Keratinocyte (primary cell): ENCODE results near the gene ARID1B. TPM values are rescaled to one million over a fixed set of nuclear protein-coding genes. Genes with fewer than 3 reads are reported as not detected.

ENCODE experiments used
- DNase-seq: peaks from one replicate; pipeline ENCODE4 v3.0.0-alpha.2; 2011; ENCODE audit warnings: low read depth, missing footprints, low spot score
- FAIRE-seq: peaks from 2 replicates; lab custom pipeline; 2011; peaks lifted over from hg19 to GRCh38; lab: Jason Lieb, UNC
- H2AFZ ChIP-seq: 2 replicates; pipeline ENCODE4 v1.6.0; 2012; ENCODE audit warnings: low read length, control low read depth, inconsistent platforms; ENCODE audit not compliant: control insufficient read depth
- H3K27ac ChIP-seq: 2 replicates; pipeline ENCODE4 v1.5.1; 2011; ENCODE audit warnings: low read length; ENCODE audit not compliant: control insufficient read depth, insufficient read depth
- H3K27me3 ChIP-seq: 3 replicates; pipeline ENCODE4 v1.6.0; 2011; ENCODE audit warnings: low read length; ENCODE audit not compliant: control insufficient read depth, insufficient read depth; ENCODE audit errors: extremely low read depth
- H3K36me3 ChIP-seq, 2 experiments: 2 replicates in 1 of 2; 3 replicates in 1 of 2; pipeline ENCODE4 v1.5.1; 2011; ENCODE audit warnings: low read length in 2 of 2, mild to moderate bottlenecking in 1 of 2; ENCODE audit not compliant: control insufficient read depth in 2 of 2, insufficient read depth in 2 of 2; ENCODE audit errors: extremely low read depth in 1 of 2
- H3K4me1 ChIP-seq: 3 replicates; pipeline ENCODE4 v1.5.1; 2011; ENCODE audit warnings: low read length; ENCODE audit not compliant: control insufficient read depth, insufficient read depth; ENCODE audit errors: extremely low read depth
- H3K4me2 ChIP-seq: 3 replicates; pipeline ENCODE4 v1.6.0; 2011; ENCODE audit warnings: low read depth, low read length; ENCODE audit not compliant: control insufficient read depth, insufficient read depth; ENCODE audit errors: extremely low read depth
- H3K4me3 ChIP-seq, 3 experiments: fragments of 200-600 bp in 1 of 3; sonication (generic) in 1 of 3; 2 replicates in 2 of 3; 3 replicates in 1 of 3; pipeline ENCODE4 v1.5.1; 2011 to 2016; ENCODE audit warnings: low read length in 3 of 3, mild to moderate bottlenecking in 3 of 3, control low read depth in 2 of 3, inconsistent platforms in 1 of 3, low read depth in 1 of 3, mixed read lengths in 1 of 3, mixed run types in 1 of 3, moderate library complexity in 1 of 3; ENCODE audit not compliant: control insufficient read depth in 2 of 3, insufficient read depth in 2 of 3; ENCODE audit errors: extremely low read depth in 1 of 3
- H3K79me2 ChIP-seq: 2 replicates; pipeline ENCODE4 v1.6.0; 2012; ENCODE audit warnings: low read length; ENCODE audit not compliant: control insufficient read depth, insufficient read depth
- H3K9ac ChIP-seq: 3 replicates; pipeline ENCODE4 v1.6.0; 2011; ENCODE audit warnings: low read length; ENCODE audit not compliant: control insufficient read depth, insufficient read depth; ENCODE audit errors: extremely low read depth
- H3K9me1 ChIP-seq: 3 replicates; pipeline ENCODE4 v1.6.0; 2011; ENCODE audit warnings: low read length; ENCODE audit not compliant: control insufficient read depth, insufficient read depth; ENCODE audit errors: extremely low read depth
- H3K9me3 ChIP-seq: 2 replicates; pipeline ENCODE4 v1.5.1; 2012; ENCODE audit warnings: low read depth, low read length; ENCODE audit not compliant: control insufficient read depth
- H4K20me1 ChIP-seq: 3 replicates; pipeline ENCODE4 v1.6.0; 2011; ENCODE audit warnings: low read length; ENCODE audit not compliant: control insufficient read depth, insufficient read depth; ENCODE audit errors: extremely low read depth
- EZH2 ChIP-seq: IDR thresholded peaks from one replicate; pipeline ENCODE4 v1.6.1; 2012; ENCODE audit warnings: inconsistent platforms, mild to moderate bottlenecking, low read length, moderate library complexity
- dilution Hi-C: fragments of 300-500 bp; cut with MboI; formaldehyde crosslinking; loops from one replicate; pipeline ENCODE4 v1.7.0; 2020; ENCODE audit warnings: low sequenced_read_pairs; ENCODE audit not compliant: extremely low pct_ligation_motif_present
- polyA plus RNA-seq, 5 experiments: library from polyadenylated mRNA; depleted of rRNA in 3 of 5; stranded (reverse) in 3 of 5; stranded (forward) in 1 of 5; unstranded in 1 of 5; fragments of >200 nt; gene quantifications; 1 replicate in 1 of 5; 2 replicates in 3 of 5; 3 replicates in 1 of 5; pipeline versions ENCODE4 v1.2.1 to v1.2.3, GENCODE V29; 2011 to 2012; ENCODE audit warnings: missing spikeins in 2 of 5, low read depth in 1 of 5, low replicate concordance in 1 of 5
- TF ChIP-seq, protein P1 (sequence below), 3 experiments: IDR thresholded peaks in 1 of 3; conservative IDR thresholded peaks in 1 of 3; optimal IDR thresholded peaks in 1 of 3; 2 replicates in 2 of 3; 3 replicates in 1 of 3; pipeline versions ENCODE3 to v1.5.1; 2011; ENCODE audit warnings: low read length in 3 of 3, mild to moderate bottlenecking in 3 of 3, moderate library complexity in 2 of 3, control low read depth in 1 of 3, inconsistent platforms in 1 of 3; ENCODE audit not compliant: insufficient read depth in 2 of 3; ENCODE audit errors: extremely low read depth in 1 of 3

Gene ARID1B
- polyA plus RNA-seq, 1 donor (not counting 4 experiments of a cell fraction or from before 2014, with no cell fraction given): 14.9 TPM

DNA sequence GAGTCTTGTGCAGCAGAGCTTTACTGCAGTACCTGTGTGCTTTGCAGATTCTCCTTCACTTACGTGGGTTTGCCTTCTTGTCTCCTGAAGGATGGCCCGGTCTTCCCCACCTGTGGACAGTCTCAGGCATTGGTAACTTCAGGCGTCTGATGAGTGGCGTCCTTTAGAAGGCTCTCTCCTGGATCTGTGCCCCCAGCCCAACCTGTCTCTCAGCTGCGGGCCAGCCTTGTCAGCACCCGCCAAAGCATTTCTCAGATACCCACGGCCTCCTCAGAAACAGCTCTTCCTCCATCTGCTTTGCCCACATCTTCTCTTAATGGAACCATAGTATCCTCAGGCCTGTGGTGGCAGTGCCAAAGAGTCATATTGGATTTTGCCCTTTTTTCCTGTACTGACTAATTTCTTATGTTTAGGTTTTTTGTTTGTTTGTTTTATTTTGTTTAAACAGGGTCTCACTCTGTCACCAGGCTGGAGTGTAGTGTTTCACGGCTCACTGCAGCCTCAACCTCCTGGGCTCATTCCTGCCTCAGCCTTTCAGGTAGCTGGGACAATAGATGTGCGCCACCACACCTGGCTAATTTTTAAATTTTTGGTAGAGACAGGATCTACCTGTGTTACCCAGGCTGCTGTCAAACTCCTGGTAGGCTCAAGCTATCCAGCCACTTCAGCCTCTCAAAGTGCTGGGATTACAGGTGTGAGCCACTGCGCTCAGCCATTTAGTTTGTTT, 96.6 kb downstream of the ARID1B start:
- Histone ChIP-seq H3K9me1 (no peaks in the 10 kb centered on the region), H3K9ac (no peak overlapping the region), H3K4me3 (no peak overlapping the region), H3K9me3 (no peaks in the 10 kb centered on the region), H3K27ac (no peak overlapping the region), H3K4me2 (no peak overlapping the region), H2AFZ (no peak overlapping the region), H3K36me3 (no peaks in the 10 kb centered on the region), H3K27me3 (no peaks in the 10 kb centered on the region), H3K4me1 (no peaks in the 10 kb centered on the region), H4K20me1 (no peaks in the 10 kb centered on the region), H3K79me2 (peaks cover 35% of the 10 kb centered on the region)
- dilution Hi-C loops: no loop called here
- FAIRE-seq (no peak), DNase-seq (no peak)
- TF ChIP-seq EZH2: no peak
- TF ChIP-seq, protein P1, sequence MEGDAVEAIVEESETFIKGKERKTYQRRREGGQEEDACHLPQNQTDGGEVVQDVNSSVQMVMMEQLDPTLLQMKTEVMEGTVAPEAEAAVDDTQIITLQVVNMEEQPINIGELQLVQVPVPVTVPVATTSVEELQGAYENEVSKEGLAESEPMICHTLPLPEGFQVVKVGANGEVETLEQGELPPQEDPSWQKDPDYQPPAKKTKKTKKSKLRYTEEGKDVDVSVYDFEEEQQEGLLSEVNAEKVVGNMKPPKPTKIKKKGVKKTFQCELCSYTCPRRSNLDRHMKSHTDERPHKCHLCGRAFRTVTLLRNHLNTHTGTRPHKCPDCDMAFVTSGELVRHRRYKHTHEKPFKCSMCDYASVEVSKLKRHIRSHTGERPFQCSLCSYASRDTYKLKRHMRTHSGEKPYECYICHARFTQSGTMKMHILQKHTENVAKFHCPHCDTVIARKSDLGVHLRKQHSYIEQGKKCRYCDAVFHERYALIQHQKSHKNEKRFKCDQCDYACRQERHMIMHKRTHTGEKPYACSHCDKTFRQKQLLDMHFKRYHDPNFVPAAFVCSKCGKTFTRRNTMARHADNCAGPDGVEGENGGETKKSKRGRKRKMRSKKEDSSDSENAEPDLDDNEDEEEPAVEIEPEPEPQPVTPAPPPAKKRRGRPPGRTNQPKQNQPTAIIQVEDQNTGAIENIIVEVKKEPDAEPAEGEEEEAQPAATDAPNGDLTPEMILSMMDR (optimal IDR thresholded peaks at IDR 0.05 in 1 of 3, IDR thresholded peaks at IDR 0.05 in 1 of 3, conservative IDR thresholded peaks at IDR 0.05 in 1 of 3; ENCODE audit: extremely low read depth in 1 of 3, insufficient read depth in 2 of 3, low read length in 3 of 3): no peak

DNA sequence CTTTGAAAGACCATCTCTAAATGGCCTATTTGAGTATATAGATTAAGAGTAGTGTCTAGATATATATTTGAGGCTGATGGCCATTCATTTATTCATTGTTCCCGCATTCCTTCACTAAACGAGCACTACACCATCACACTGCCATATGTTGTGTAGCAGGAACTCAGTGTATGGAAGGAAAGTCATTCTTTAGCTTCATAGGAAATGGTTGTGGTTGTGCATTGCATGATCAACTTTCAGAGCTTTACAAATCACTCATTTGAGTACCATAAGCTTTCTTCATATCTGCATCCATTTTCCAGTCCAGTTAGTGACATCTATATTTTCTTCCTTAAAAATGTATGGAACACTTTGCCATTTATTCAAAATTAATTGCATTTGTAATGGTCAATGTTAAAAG, 97.9 kb downstream of the ARID1B start:
- no peaks in the 10 kb centered on the region for H3K9me1 ChIP-seq
- dilution Hi-C loops: no loop called here
- no peak overlapping the region for H3K4me3 ChIP-seq
- H4K20me1 ChIP-seq: no peaks in the 10 kb centered on the region
- DNase-seq: no peak
- TF ChIP-seq, protein P1 (optimal IDR thresholded peaks at IDR 0.05 in 1 of 3, IDR thresholded peaks at IDR 0.05 in 1 of 3, conservative IDR thresholded peaks at IDR 0.05 in 1 of 3; ENCODE audit: extremely low read depth in 1 of 3, insufficient read depth in 2 of 3, low read length in 3 of 3): no peak
- no peak for TF ChIP-seq EZH2
- no peak overlapping the region for H3K9ac ChIP-seq
- H3K4me1 ChIP-seq: no peaks in the 10 kb centered on the region
- H2AFZ ChIP-seq: no peak overlapping the region
- H3K36me3 ChIP-seq: no peaks in the 10 kb centered on the region
- no peaks in the 10 kb centered on the region for H3K27me3 ChIP-seq
- H3K27ac ChIP-seq: no peak overlapping the region
- peaks cover 38% of the 10 kb centered on the region for H3K79me2 ChIP-seq
- no peak overlapping the region for H3K4me2 ChIP-seq
- FAIRE-seq: no peak
- H3K9me3 ChIP-seq: no peaks in the 10 kb centered on the region
